ENCODE results near the gene INTS13. TPM values are rescaled to one million over a fixed set of nuclear protein-coding genes. Genes with fewer than 3 reads are reported as not detected.

Gene INTS13
- total and polyA plus RNA-seq, 2 donors (not counting 1 experiment from before 2014, with no cell fraction given): 29.2 to 33.0 TPM

- no peaks in the 10 kb centered on the region for H3K4me1 ChIP-seq (ENCODE audit: control insufficient read depth, extremely low read depth, insufficient read depth, low read length)
- no peak overlapping the region for H3K27ac ChIP-seq (ENCODE audit: insufficient read depth, low read length)
- H3K36me3 ChIP-seq (ENCODE audit: control insufficient read depth, insufficient read depth, low read length): no peaks in the 10 kb centered on the region
- no peaks in the 10 kb centered on the region for H4K20me1 ChIP-seq (ENCODE audit: control insufficient read depth, extremely low read depth, insufficient read depth, low read length)
- H3K27me3 ChIP-seq (ENCODE audit: control insufficient read depth, insufficient read depth, low read length): no peaks in the 10 kb centered on the region
- H2AFZ ChIP-seq (ENCODE audit: low read length): no peak overlapping the region
- no peaks in the 10 kb centered on the region for H3K9me3 ChIP-seq (ENCODE audit: control insufficient read depth, insufficient read depth, low read depth, low read length)
- H3K4me3 ChIP-seq (replicated peaks in 1 of 4; ENCODE audit: control extremely low read depth in 1 of 4, insufficient read depth in 1 of 4, low read depth in 3 of 4, low read length in 4 of 4): no peak overlapping the region
- H3K4me2 ChIP-seq (ENCODE audit: extremely low read depth, insufficient read depth, low read length): no peak overlapping the region
- TF ChIP-seq EZH2 (IDR thresholded peaks at IDR 0.05; ENCODE audit: low read length, missing control alignments) (no peak), CTCF (conservative IDR thresholded peaks at IDR 0.05 in 1 of 2, IDR thresholded peaks at IDR 0.05 in 1 of 2; ENCODE audit: low read depth in 1 of 2, low read length in 2 of 2) (no peak)
- H3K79me2 ChIP-seq (ENCODE audit: control insufficient read depth, insufficient read depth, low read length): peaks cover 72% of the 10 kb centered on the region
- no peak overlapping the region for H3K9ac ChIP-seq (ENCODE audit: insufficient read depth, low read length)
- no peak for DNase-seq (ENCODE audit: low read depth in 2 of 2)
Observed at GRCh38 chr12:26948309-26948708, 10.5 kb upstream of the INTS13 start.

- Histone ChIP-seq H4K20me1 (ENCODE audit: control insufficient read depth, extremely low read depth, insufficient read depth, low read length) (no peaks in the 10 kb centered on the region), H3K79me2 (ENCODE audit: control insufficient read depth, insufficient read depth, low read length) (peaks cover 87% of the 10 kb centered on the region), H3K27ac (ENCODE audit: insufficient read depth, low read length) (no peak overlapping the region), H3K9ac (ENCODE audit: insufficient read depth, low read length) (no peak overlapping the region), H3K4me2 (ENCODE audit: extremely low read depth, insufficient read depth, low read length) (no peak overlapping the region), H2AFZ (ENCODE audit: low read length) (no peak overlapping the region), H3K4me3 (replicated peaks in 1 of 4; ENCODE audit: control extremely low read depth in 1 of 4, insufficient read depth in 1 of 4, low read depth in 3 of 4, low read length in 4 of 4) (peak overlapping the region in 1 of 4 experiments; percentile 5), H3K36me3 (ENCODE audit: control insufficient read depth, insufficient read depth, low read length) (no peaks in the 10 kb centered on the region), H3K4me1 (ENCODE audit: control insufficient read depth, extremely low read depth, insufficient read depth, low read length) (no peaks in the 10 kb centered on the region), H3K9me3 (ENCODE audit: control insufficient read depth, insufficient read depth, low read depth, low read length) (no peaks in the 10 kb centered on the region), H3K27me3 (ENCODE audit: control insufficient read depth, insufficient read depth, low read length) (no peaks in the 10 kb centered on the region)
- DNase-seq (ENCODE audit: low read depth in 2 of 2): no peak
- TF ChIP-seq EZH2 (IDR thresholded peaks at IDR 0.05; ENCODE audit: low read length, missing control alignments): no peak
- TF ChIP-seq CTCF (conservative IDR thresholded peaks at IDR 0.05 in 1 of 2, IDR thresholded peaks at IDR 0.05 in 1 of 2; ENCODE audit: low read depth in 1 of 2, low read length in 2 of 2): no peak
Observed at GRCh38 chr12:26941215-26941594, 3.4 kb upstream of the INTS13 start.

- no peak for TF ChIP-seq CTCF (conservative IDR thresholded peaks at IDR 0.05 in 1 of 2, IDR thresholded peaks at IDR 0.05 in 1 of 2; ENCODE audit: low read depth in 1 of 2, low read length in 2 of 2)
- DNase-seq (ENCODE audit: low read depth in 2 of 2): peak; percentile 8 to 56
- Histone ChIP-seq H3K36me3 (ENCODE audit: control insufficient read depth, insufficient read depth, low read length) (no peaks in the 10 kb centered on the region), H3K27me3 (ENCODE audit: control insufficient read depth, insufficient read depth, low read length) (no peaks in the 10 kb centered on the region), H2AFZ (ENCODE audit: low read length) (no peak overlapping the region), H3K9me3 (ENCODE audit: control insufficient read depth, insufficient read depth, low read depth, low read length) (no peaks in the 10 kb centered on the region), H3K4me2 (ENCODE audit: extremely low read depth, insufficient read depth, low read length) (peak overlapping the region; percentile 79), H4K20me1 (ENCODE audit: control insufficient read depth, extremely low read depth, insufficient read depth, low read length) (no peaks in the 10 kb centered on the region), H3K27ac (ENCODE audit: insufficient read depth, low read length) (no peak overlapping the region), H3K9ac (ENCODE audit: insufficient read depth, low read length) (no peak overlapping the region), H3K4me1 (ENCODE audit: control insufficient read depth, extremely low read depth, insufficient read depth, low read length) (no peaks in the 10 kb centered on the region), H3K4me3 (replicated peaks in 1 of 4; ENCODE audit: control extremely low read depth in 1 of 4, insufficient read depth in 1 of 4, low read depth in 3 of 4, low read length in 4 of 4) (peak overlapping the region in 3 of 4 experiments; percentile 47 to 100 (median 100)), H3K79me2 (ENCODE audit: control insufficient read depth, insufficient read depth, low read length) (peaks cover 87% of the 10 kb centered on the region)
Observed at GRCh38 chr12:26940516-26941214, 2.9 kb upstream of the INTS13 start.
